ENCODE results near the gene IFNAR1.

IFNAR1 gene

DNA sequence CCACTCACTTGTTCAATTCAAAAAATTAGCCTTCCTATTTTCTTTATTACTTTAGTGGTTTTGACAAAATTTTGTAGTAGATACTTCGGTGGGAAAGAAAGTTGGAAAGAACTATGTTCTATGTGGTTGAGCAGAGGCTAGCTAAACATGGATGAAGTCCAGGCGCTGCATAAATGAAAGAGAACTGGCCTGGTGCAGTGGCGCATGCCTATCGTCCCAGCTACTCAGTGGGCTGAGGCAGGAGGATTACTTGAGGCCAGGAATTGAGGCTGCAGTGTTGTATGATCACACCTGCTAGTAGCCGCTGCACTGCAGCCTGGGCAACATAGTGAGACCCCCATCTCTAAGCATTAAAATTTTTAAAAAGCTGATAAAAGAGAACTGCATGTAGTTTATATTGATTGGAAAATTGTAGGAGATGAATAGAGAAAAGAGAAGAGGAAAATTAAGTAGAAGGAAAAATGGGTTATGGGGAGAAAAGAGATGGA, 21.0 kb downstream of the IFNAR1 start:
- TF ChIP-seq CTCF (conservative IDR thresholded peaks at IDR 0.05; ENCODE audit: low read length) = no peak
- H3K4me3 ChIP-seq (ENCODE audit: low read length) = no peak overlapping the region
- no peak for DNase-seq (ENCODE audit: low read depth)

- no peak for TF ChIP-seq CTCF (conservative IDR thresholded peaks at IDR 0.05; ENCODE audit: low read length)
- no peak for DNase-seq (ENCODE audit: low read depth)
- no peak overlapping the region for H3K4me3 ChIP-seq (ENCODE audit: low read length)
Observed at GRCh38 chr21:33348706-33349105, 23.9 kb downstream of the IFNAR1 start.

DNA sequence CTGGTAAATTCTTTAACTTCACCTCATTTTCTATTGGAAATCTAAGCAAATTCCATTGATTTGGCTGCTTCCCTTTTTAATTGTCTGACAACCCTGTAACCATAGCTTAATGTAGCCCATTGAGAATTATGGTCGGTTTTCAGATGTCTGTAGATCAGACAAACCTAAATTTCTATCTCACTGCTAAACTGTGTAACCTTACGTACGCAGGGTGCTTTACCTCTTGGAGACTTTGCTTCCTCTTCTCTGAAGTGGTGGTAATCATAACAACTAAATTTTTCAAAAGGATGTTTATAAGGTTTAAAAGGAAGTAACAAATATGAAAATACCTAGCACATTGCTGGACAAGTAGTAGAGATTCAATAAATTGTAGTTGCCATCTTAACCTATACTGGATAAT, 25.9 kb downstream of the IFNAR1 start:
- no peak overlapping the region for H3K4me3 ChIP-seq (ENCODE audit: low read length)
- no peak for TF ChIP-seq CTCF (conservative IDR thresholded peaks at IDR 0.05; ENCODE audit: low read length)
- DNase-seq (ENCODE audit: low read depth) = no peak

DNA sequence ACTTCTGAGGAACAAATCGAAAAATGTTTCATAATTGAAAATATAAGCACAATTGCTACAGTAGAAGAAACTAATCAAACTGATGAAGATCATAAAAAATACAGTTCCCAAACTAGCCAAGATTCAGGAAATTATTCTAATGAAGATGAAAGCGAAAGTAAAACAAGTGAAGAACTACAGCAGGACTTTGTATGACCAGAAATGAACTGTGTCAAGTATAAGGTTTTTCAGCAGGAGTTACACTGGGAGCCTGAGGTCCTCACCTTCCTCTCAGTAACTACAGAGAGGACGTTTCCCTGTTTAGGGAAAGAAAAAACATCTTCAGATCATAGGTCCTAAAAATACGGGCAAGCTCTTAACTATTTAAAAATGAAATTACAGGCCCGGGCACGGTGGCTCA, 30.6 kb downstream of the IFNAR1 start:
- no peak overlapping the region for H3K4me3 ChIP-seq (ENCODE audit: low read length)
- TF ChIP-seq CTCF (conservative IDR thresholded peaks at IDR 0.05; ENCODE audit: low read length) = no peak
- no peak for DNase-seq (ENCODE audit: low read depth)

- H3K4me3 ChIP-seq (ENCODE audit: low read length) = no peak overlapping the region
- no peak for TF ChIP-seq CTCF (conservative IDR thresholded peaks at IDR 0.05; ENCODE audit: low read length)
- DNase-seq (ENCODE audit: low read depth) = no peak
Observed at GRCh38 chr21:33355996-33356395, 31.2 kb downstream of the IFNAR1 start.

DNA sequence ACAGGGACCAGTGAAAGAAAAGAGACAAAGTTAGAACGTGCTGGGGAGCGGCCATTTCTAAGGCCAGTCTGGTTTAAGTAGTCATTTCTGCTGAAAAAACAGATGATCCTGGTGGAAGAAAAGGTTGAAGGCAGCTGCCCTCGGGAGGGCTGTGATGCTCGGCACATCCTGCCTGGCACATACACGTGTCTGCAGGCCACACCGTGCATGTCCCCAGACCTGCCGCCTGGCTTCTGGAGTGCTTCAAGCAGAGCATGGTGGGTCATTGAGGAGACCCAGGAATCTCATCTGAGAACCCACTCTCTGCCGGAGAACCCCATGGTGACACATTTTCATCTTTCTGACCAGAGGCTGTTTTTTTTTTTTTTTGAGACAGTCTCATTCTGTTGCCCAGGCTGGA, 32.4 kb downstream of the IFNAR1 start:
- DNase-seq (ENCODE audit: low read depth) = no peak
- no peak for TF ChIP-seq CTCF (conservative IDR thresholded peaks at IDR 0.05; ENCODE audit: low read length)
- H3K4me3 ChIP-seq (ENCODE audit: low read length) = no peak overlapping the region

DNA sequence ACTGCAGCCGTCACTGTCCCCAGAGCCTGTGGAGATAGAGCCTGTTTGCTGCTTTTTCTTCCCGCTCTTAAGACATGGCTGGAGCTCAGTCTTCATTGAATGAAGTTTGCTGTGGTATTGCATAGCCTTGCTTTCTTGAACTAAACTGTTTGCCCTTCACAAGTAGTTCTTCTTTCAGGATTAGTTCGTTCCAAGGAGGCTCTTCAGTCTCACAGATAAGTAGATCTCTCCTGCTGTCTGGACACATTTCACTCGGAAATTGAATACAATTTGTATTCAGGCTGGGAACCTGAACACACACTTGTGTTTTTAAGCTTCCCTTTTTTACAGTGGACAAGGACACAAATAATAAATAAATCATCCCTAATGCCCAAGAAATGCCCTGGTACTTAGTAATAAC, 34.7 kb downstream of the IFNAR1 start:
- DNase-seq (ENCODE audit: low read depth) = no peak
- TF ChIP-seq CTCF (conservative IDR thresholded peaks at IDR 0.05; ENCODE audit: low read length) = no peak
- H3K4me3 ChIP-seq (ENCODE audit: low read length) = no peak overlapping the region

Data from AG10803 (cell line).